HepG2 (cell line): ENCODE data around the gene MED28. TPM values are rescaled to one million over a fixed set of nuclear protein-coding genes. Genes with fewer than 3 reads are reported as not detected.
A peak's percentile ranks its signal among the peaks of the same experiment; 100 is the strongest.

Experiments used
- AGO2 ChIP-seq: fragments of 200-400 bp; formaldehyde crosslinking; optimal IDR thresholded peaks from 2 replicates; pipeline ENCODE3; 2017; ENCODE audit warnings: mild to moderate bottlenecking, low read depth, low read length, moderate library complexity
- GTF3A ChIP-seq: sonication (generic); formaldehyde crosslinking; conservative IDR thresholded peaks from 2 replicates; pipeline ENCODE4 v1.4.0; 2020; ENCODE audit warnings: mild to moderate bottlenecking, missing genetic modification reagents
- JARID2 ChIP-seq: sonication (generic); formaldehyde crosslinking; IDR thresholded peaks from 2 replicates; pipeline ENCODE4 v1.8.1; 2023; ENCODE audit warnings: missing genetic modification reagents, inconsistent platforms; ENCODE audit not compliant: insufficient replicate concordance
- PITX1 ChIP-seq: sonication (generic); formaldehyde crosslinking; IDR thresholded peaks from 2 replicates; pipeline ENCODE4 v1.5.1; 2020; ENCODE audit warnings: mild to moderate bottlenecking, missing genetic modification reagents
- PRPF4 ChIP-seq: fragments of 200-400 bp; formaldehyde crosslinking; IDR thresholded peaks from 2 replicates; pipeline ENCODE4 v1.6.1; 2016; ENCODE audit warnings: low read length, low read depth; ENCODE audit not compliant: poor library complexity, severe bottlenecking
- SALL1 ChIP-seq: sonication (generic); formaldehyde crosslinking; IDR thresholded peaks from 2 replicates; pipeline ENCODE4 v1.8.0; 2022; ENCODE audit warnings: mild to moderate bottlenecking, missing genetic modification reagents
- SALL2 ChIP-seq: sonication (generic); formaldehyde crosslinking; IDR thresholded peaks from 2 replicates; pipeline ENCODE4 v1.8.1; 2023; ENCODE audit warnings: mild to moderate bottlenecking, missing genetic modification reagents, inconsistent platforms
- SUZ12 ChIP-seq: fragments of 150-350 bp; IDR thresholded peaks from 2 replicates; pipeline ENCODE4 v1.6.1; 2014; ENCODE audit warnings: low read depth, low read length
- TBX3 ChIP-seq: fragments of 450-650 bp; IDR thresholded peaks from 2 replicates; pipeline ENCODE4 v1.6.1; 2017; ENCODE audit warnings: antibody characterized with exemption, mild to moderate bottlenecking, inconsistent platforms, borderline replicate concordance
- ZFP1 ChIP-seq: IDR thresholded peaks from 2 replicates; pipeline ENCODE4 v1.6.1; 2016
- ZFP82 ChIP-seq: sonication (generic); formaldehyde crosslinking; IDR thresholded peaks from 2 replicates; pipeline ENCODE4 v1.5.1; 2020; ENCODE audit warnings: mild to moderate bottlenecking, missing genetic modification reagents, borderline replicate concordance
- ZMAT3 ChIP-seq: sonication (generic); formaldehyde crosslinking; conservative IDR thresholded peaks from 2 replicates; pipeline ENCODE4 v1.7.0; 2021; ENCODE audit warnings: missing genetic modification reagents
- ZNF143 ChIP-seq: sonication (generic); formaldehyde crosslinking; IDR thresholded peaks from 2 replicates; pipeline ENCODE4 v1.4.0; 2020; ENCODE audit warnings: missing genetic modification reagents
- ZNF879 ChIP-seq: sonication (generic); formaldehyde crosslinking; IDR thresholded peaks from 2 replicates; pipeline ENCODE4 v1.8.1; 2023; ENCODE audit warnings: missing genetic modification reagents
- polyA plus RNA-seq, 8 experiments: library from polyadenylated mRNA; depleted of rRNA in 3 of 8; stranded (reverse) in 7 of 8; unstranded in 1 of 8; fragments of >200 nt; fragmentation: Illumina TruSeq in 4 of 8; extraction: Trizol in 4 of 8; gene quantifications; 2 replicates each; pipeline versions ENCODE4 v1.2.1 to v1.2.3, GENCODE V29; 2011 to 2016; ENCODE audit warnings: low read depth in 4 of 8, missing spikeins in 1 of 8, mixed read lengths in 1 of 8; ENCODE audit not compliant: insufficient read depth in 1 of 8
- total RNA-seq, 5 experiments: library from RNA; depleted of rRNA; stranded (reverse); fragments of >200 nt; fragmentation: Illumina TruSeq; extraction: Trizol; gene quantifications; 2 replicates each; pipeline ENCODE4 v1.2.3, GENCODE V29; 2016; ENCODE audit warnings: low read depth in 1 of 5
- TF ChIP-seq, protein P1 (sequence below): sonication (generic); formaldehyde crosslinking; IDR thresholded peaks from 2 replicates; pipeline ENCODE4 v1.5.0; 2020; ENCODE audit warnings: missing genetic modification reagents
- TF ChIP-seq, protein P2 (sequence below): sonication (generic); formaldehyde crosslinking; IDR thresholded peaks from 2 replicates; pipeline ENCODE4 v1.8.0; 2022; ENCODE audit warnings: missing genetic modification reagents, mild to moderate bottlenecking, moderate library complexity, borderline replicate concordance
- TF ChIP-seq, protein P3 (sequence below): sonication (generic); formaldehyde crosslinking; IDR thresholded peaks from 2 replicates; pipeline ENCODE4 v1.8.0; 2022; ENCODE audit warnings: mild to moderate bottlenecking, missing genetic modification reagents; ENCODE audit not compliant: insufficient replicate concordance
- TF ChIP-seq, protein P4 (sequence below): sonication (generic); formaldehyde crosslinking; IDR thresholded peaks from 2 replicates; pipeline ENCODE4 v1.4.0; 2020; ENCODE audit warnings: missing genetic modification reagents, low read depth, mild to moderate bottlenecking, borderline replicate concordance
- TF ChIP-seq, protein P5 (sequence below): sonication (generic); formaldehyde crosslinking; IDR thresholded peaks from 2 replicates; pipeline ENCODE4 v1.5.1; 2020; ENCODE audit warnings: missing genetic modification reagents, mild to moderate bottlenecking, borderline replicate concordance
- TF ChIP-seq, protein P6 (sequence below): sonication (generic); formaldehyde crosslinking; IDR thresholded peaks from 2 replicates; pipeline ENCODE4 v1.4.0; 2020; ENCODE audit warnings: missing genetic modification reagents
- TF ChIP-seq, protein P7 (sequence below): sonication (generic); formaldehyde crosslinking; IDR thresholded peaks from 2 replicates; pipeline ENCODE4 v1.4.0; 2020; ENCODE audit warnings: mild to moderate bottlenecking, missing genetic modification reagents

The MED28 gene
- total and polyA plus RNA-seq, 2 of the 13 experiments (the other 11 are each of a cell fraction or from before 2014, with no cell fraction given): 41.3 to 65.7 TPM

DNA sequence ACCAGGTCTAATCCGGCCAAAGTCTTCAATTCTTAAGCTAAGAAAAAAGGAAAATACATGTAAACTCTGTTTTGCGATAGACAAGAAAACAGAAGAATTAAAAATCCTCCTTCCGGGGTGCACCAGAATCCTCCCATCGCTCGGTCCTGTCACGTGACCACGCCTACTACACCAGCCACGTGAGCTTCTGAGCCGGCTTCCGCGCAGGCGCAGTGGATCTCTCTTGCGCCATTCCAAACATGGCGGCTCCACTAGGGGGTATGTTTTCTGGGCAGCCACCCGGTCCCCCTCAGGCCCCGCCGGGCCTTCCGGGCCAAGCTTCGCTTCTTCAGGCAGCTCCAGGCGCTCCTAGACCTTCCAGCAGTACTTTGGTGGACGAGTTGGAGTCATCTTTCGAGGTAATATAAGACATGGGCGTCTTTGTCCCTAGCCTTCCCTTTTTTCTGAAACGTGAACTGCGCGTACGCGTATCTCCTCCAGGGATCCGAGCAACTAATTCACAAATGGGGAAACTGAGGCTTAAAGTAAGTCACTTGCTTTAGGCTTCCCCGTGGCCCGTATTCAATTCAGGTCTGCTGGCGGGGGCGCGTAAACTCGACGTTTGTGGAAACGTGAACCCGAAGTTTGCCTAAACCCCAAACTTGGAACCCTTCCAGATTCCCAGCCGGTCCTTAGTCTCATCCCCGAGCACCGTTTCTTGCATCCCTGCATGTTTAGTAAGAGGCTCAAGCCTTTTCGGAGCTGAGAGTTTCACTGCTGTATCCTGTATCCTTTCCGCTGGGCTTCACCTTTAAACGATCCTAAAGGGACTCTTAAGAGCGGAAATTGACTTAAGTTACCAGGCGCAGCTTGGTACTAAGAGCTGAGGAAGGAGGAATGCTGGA, at the start of gene MED28 (continued):
- TF ChIP-seq JARID2 (peak; percentile 60), ZFP82 (CRISPR knock-in tag) (0 out of 2 replicates have a peak, but pooled peaks have one; percentile 59), TBX3 (no peak), PITX1 (no peak), ZFP1 (no peak), ZMAT3 (CRISPR knock-in tag) (0 out of 2 replicates have a peak, but pooled peaks have one; percentile 45), ZNF143 (0 out of 2 replicates have a peak, but pooled peaks have one; percentile 25), SUZ12 (no peak), SALL1 (peak; percentile 59), ZNF879 (CRISPR knock-in tag) (0 out of 2 replicates have a peak, but pooled peaks have one; percentile 59), PRPF4 (no peak), AGO2 (no peak), SALL2 (peak; percentile 62; the same call in 1 of the 2 replicates), GTF3A (CRISPR knock-in tag) (no peak)
- TF ChIP-seq, protein P1, sequence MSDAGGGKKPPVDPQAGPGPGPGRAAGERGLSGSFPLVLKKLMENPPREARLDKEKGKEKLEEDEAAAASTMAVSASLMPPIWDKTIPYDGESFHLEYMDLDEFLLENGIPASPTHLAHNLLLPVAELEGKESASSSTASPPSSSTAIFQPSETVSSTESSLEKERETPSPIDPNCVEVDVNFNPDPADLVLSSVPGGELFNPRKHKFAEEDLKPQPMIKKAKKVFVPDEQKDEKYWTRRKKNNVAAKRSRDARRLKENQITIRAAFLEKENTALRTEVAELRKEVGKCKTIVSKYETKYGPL (CRISPR knock-in tag): no peak
- TF ChIP-seq, protein P2, sequence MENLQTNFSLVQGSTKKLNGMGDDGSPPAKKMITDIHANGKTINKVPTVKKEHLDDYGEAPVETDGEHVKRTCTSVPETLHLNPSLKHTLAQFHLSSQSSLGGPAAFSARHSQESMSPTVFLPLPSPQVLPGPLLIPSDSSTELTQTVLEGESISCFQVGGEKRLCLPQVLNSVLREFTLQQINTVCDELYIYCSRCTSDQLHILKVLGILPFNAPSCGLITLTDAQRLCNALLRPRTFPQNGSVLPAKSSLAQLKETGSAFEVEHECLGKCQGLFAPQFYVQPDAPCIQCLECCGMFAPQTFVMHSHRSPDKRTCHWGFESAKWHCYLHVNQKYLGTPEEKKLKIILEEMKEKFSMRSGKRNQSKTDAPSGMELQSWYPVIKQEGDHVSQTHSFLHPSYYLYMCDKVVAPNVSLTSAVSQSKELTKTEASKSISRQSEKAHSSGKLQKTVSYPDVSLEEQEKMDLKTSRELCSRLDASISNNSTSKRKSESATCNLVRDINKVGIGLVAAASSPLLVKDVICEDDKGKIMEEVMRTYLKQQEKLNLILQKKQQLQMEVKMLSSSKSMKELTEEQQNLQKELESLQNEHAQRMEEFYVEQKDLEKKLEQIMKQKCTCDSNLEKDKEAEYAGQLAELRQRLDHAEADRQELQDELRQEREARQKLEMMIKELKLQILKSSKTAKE (CRISPR knock-in tag): no peak
- TF ChIP-seq, protein P3, sequence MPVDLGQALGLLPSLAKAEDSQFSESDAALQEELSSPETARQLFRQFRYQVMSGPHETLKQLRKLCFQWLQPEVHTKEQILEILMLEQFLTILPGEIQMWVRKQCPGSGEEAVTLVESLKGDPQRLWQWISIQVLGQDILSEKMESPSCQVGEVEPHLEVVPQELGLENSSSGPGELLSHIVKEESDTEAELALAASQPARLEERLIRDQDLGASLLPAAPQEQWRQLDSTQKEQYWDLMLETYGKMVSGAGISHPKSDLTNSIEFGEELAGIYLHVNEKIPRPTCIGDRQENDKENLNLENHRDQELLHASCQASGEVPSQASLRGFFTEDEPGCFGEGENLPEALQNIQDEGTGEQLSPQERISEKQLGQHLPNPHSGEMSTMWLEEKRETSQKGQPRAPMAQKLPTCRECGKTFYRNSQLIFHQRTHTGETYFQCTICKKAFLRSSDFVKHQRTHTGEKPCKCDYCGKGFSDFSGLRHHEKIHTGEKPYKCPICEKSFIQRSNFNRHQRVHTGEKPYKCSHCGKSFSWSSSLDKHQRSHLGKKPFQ (CRISPR knock-in tag): peak; percentile 6
- TF ChIP-seq, protein P4, sequence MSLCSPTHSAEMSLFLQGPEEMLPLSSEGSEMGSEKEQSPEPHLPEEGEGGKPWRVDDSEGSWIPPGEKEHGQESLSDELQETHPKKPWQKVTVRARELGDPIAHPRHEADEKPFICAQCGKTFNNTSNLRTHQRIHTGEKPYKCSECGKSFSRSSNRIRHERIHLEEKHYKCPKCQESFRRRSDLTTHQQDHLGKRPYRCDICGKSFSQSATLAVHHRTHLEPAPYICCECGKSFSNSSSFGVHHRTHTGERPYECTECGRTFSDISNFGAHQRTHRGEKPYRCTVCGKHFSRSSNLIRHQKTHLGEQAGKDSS (CRISPR knock-in tag): no peak
- TF ChIP-seq, protein P5, sequence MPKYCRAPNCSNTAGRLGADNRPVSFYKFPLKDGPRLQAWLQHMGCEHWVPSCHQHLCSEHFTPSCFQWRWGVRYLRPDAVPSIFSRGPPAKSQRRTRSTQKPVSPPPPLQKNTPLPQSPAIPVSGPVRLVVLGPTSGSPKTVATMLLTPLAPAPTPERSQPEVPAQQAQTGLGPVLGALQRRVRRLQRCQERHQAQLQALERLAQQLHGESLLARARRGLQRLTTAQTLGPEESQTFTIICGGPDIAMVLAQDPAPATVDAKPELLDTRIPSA (CRISPR knock-in tag): no peak
- TF ChIP-seq, protein P6, sequence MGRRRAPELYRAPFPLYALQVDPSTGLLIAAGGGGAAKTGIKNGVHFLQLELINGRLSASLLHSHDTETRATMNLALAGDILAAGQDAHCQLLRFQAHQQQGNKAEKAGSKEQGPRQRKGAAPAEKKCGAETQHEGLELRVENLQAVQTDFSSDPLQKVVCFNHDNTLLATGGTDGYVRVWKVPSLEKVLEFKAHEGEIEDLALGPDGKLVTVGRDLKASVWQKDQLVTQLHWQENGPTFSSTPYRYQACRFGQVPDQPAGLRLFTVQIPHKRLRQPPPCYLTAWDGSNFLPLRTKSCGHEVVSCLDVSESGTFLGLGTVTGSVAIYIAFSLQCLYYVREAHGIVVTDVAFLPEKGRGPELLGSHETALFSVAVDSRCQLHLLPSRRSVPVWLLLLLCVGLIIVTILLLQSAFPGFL (CRISPR knock-in tag): no peak
- TF ChIP-seq, protein P7, sequence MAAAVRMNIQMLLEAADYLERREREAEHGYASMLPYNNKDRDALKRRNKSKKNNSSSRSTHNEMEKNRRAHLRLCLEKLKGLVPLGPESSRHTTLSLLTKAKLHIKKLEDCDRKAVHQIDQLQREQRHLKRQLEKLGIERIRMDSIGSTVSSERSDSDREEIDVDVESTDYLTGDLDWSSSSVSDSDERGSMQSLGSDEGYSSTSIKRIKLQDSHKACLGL (CRISPR knock-in tag): no peak; the same call in 1 of the 2 replicates
